HG03378 (cell line): ENCODE data around the gene GCN1.

Experiments used
- ATAC-seq: cut with Tn5 transposase; IDR thresholded peaks from one replicate; pipeline ENCODE4 v1.9.1; 2021; ENCODE audit warnings: mild to moderate bottlenecking, moderate library complexity; ENCODE audit not compliant: unreplicated experiment

The GCN1 gene

DNA sequence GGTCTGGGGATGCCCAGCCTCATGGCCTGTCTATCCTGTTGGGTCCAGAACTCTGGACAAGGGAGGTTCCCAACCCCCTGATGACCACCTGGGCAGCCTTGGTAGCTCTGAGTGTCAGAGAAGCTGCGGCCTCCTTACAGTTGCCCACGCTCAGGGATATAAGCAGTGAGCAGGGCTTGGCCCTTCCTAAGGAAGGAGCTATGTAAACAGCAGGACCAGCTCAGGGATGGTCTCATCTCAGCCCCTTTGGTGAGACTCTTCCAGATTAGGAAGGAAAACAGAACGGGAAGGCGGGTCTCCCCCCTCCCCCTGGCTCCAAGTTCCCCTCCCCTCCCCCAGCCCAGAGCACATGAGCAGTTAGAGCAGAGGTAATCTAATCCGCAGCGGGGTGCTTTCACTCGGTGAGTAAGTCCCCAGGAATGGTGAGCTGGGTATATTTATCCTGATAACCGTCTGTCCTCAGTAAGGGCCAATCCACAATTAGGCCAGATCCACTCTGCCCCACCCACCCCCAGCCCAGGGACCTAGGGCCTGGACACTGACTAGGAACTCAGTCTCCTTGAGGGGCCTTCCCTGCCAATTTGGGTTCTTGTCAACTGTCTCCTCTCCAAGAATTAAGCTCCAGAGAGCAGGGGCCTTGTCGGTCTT is 35.9 kb upstream of the GCN1 start:
- no peak for ATAC-seq

DNA sequence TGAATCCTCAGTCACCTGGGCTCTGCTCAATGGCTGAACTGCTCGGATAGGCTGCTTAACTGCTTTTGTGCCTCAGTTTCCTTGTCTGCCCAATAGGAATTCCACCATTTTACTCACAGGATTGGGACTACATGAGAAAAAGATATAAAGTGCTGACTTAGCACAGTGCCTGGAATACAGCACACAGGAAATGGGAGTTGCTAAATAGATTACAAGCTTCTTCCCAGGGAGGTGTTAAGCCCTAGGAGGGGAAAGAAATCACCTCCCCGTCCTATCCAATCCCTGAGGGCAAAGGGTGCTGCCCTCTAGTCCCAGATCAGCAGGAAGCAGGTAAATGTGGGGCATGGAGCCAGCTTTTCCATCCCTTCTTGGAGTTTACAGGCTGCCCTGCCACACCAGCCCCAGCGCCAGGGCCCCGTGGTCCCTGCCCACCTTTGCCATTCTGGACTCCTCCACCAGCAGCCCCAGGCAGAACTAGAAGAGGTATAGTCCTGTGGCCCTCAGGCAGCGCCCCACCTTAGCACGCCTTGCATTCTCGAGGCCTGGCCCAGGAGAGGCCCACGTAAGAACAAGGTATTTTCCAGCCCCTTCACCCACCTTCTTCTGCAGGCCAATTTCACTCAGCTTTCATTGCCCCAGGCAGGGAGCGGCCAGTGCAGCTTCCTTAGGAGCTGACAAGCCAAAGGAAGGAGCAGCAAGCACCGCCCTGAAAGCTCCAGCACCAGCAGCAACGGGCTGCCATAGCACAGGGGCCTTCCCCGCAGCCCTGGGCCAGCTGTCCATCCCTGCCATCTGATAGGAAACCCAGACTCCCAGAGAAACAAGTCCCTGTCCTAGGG is 35.2 kb upstream of the GCN1 start:
- no peak for ATAC-seq

DNA sequence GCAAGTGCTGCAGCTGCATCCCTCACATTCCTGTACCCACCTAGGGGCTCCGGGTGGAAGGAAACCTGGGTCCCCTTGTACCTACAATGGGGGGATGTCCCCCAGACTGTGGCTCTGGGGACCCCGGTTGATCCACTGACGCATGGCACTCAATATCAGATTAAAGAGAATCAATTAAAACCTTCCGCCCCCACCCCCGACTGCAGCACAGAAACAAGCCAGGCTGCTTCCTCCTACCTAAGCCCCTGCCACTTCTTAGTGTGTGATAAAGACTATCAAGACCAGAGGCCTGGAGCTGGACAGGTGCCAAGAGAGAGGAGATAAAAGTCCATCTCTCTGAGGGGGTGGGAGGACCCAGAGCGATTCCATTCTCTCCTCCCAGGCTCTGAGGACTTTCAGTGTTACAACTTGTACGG is 34.6 kb upstream of the GCN1 start:
- no peak for ATAC-seq

DNA sequence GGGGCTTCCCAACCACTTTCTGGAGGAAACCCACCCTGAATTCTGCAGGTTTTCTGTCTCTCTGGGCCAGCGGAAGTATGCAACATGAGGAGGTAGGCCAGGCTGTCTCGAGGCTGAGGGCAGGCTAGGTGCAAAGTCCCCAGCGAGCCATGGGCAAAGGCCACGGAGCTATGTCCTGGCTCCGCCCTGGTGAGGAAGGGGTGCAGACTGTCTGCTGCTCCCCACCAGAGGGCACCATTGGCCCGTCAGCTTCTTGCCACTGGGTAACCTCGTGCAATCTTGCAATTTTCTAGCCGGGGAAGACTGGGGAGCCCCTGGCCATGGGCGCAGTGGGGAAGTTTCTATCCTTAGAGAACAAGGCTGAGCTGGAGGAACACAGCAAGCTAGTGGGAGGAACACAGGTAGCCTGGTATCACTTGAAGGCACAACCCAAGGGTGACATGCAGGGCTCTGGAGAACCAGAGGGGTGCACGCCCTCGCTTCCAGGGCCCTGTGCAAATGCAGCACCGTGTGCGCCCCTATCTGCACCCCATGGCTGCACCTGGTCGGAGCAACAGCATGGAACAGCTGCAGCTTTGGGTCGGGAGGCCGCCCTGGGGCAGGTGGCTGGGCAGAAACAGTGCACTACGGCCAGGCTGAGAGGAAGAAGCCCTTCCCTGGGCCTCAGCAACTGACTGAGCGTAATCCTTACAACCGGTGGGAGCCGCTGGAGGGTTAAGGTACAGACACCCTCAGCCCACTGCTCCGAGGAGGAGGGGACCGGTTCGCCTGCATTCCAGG is 34.0 kb upstream of the GCN1 start:
- peak; percentile 65 for ATAC-seq

DNA sequence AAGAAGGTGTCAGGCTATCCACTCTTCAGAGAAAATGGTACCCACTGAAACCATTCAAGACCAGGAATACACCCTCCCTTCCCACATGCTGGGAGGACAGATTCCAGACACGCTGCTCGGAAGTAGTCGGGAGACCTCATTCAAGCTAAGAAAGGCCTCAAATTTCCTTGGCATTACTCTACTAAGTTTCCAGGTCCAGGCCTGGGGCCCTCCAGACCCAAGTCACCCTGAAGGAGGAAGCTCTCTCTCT is 33.5 kb upstream of the GCN1 start:
- ATAC-seq = no peak

DNA sequence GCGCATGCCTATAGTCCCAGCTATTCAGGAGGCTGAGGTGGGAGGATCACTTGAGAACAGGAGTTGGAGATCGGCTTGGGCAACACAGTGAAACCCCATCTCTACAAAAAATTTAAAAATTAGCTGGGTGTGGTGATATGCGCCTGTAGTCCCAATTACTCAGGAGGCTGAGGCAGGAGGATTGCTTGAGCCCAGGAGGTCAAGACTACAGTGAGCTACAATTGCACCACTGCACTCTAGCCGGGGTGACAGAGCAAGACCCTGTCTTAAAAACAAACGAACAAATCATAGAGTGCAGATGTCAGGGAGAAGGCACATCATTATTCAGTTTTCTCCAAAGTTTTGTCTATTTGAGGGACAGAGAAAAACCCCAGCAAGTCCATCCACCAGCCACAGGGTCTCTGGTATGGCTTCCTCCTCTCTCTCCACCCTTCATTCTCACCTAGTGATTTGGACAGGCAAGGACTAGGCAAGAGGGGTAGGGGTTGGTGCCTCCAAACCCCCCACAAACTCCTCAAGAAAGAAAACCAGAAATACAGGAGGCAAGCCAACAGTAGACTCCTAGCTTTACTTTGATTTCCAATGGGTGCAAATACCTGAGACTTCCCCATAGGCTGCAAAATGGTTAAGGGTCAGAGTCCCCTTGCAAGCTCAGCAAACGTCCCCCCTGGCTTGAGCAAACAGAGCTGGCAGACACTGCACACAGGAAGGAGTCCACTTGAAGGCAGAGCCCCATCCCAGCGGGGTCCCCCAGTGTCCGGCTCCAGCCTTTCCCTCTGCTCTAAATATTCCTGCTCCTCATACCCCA is 32.9 kb upstream of the GCN1 start:
- ATAC-seq = no peak

DNA sequence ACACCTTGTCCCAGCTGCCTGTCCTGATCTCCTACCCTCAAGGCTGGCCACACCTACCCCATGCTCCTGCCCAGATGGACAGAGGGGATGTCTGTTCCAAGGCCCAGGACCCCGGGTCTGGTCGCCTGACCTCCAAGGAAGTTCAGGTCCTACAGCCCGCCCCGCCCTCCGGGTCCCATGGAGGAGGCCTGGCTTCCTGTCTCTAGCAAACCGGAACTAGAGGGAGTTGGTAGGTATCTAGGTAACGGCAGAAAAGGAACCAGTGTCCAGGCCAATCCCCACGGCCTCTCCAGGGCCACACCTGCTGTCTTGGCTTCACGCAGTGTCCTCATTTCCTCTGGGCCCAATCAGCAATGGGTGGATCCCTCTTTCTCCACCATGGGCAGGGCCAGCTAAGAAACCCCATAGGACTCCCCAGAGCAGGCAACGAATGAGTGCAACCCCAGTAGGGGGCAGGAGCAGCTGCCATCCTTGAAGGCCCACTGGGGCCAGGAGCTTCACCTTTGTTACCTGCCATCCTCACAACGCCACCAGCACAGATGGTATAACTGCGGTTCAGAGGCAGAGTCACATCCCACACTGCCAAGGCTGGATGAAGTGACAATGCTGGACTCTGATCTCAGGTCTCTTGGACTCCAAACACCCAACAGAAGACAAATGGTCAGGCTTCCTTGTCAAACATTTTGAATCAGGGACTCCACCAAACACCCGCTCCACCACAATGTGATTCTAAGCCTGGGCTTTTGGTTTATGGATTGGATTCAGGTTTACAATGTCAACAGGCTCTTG is 31.5 kb upstream of the GCN1 start:
- ATAC-seq = no peak

DNA sequence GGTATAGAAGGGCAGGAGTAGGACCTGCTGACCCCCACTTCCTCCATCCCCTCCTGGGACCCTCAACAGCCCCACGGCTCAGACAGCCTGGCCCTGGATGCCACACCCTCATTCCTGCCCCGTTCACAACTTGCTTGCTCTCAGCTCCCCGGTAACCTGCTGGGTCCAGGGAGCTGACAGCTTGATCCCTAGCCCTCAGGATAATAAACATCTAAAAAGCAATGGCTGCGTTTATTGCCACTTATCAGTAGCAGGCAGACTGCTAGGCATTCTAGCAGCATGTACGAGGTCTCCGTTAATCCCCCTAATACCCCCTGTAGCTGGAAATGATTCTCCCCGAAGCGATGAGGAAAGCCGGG is 30.7 kb upstream of the GCN1 start:
- ATAC-seq = no peak

DNA sequence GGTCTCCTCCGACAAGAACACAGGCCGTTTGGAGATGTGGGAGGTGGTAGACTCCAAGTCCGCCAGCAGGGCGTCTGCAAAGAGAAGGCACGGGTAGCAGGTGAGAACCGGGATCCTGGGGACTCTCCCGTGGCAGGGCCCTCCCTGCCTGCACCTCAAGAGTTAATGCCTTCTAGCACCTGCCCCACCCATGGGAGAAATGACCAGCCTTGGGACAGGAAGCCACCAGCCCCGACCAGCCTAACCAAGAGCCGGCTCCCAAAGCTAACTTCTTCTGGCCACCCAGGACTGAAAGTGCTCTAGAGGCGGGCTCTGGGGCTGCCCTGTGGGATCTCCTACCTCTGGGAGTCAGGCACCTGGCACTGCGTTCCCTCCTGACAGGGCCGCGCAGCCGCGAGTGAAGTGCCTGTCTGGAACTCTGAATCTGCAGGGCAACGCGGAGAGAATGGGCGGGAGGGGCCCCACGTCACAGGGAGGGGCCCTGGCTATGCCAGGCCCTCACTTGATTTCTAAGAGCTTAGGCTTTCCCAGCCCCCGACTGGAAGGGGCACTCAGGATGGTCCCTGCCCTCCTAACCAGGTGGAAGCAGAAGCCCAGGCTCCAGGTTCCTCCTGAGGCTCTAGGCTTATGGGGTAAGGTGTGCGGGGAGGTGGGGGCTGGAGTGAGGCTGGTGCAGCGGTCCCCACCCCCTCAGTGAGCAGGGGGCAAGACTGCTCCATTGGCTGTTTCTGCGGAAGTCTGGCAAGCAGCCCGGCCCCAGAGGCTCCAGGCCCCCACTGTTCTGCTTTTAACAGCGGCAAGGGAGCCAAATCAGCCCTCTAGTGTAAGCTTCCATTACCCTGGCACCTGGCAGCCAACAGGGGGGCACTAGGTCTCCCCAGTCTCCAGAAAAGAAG is 30.0 kb upstream of the GCN1 start:
- ATAC-seq = no peak

DNA sequence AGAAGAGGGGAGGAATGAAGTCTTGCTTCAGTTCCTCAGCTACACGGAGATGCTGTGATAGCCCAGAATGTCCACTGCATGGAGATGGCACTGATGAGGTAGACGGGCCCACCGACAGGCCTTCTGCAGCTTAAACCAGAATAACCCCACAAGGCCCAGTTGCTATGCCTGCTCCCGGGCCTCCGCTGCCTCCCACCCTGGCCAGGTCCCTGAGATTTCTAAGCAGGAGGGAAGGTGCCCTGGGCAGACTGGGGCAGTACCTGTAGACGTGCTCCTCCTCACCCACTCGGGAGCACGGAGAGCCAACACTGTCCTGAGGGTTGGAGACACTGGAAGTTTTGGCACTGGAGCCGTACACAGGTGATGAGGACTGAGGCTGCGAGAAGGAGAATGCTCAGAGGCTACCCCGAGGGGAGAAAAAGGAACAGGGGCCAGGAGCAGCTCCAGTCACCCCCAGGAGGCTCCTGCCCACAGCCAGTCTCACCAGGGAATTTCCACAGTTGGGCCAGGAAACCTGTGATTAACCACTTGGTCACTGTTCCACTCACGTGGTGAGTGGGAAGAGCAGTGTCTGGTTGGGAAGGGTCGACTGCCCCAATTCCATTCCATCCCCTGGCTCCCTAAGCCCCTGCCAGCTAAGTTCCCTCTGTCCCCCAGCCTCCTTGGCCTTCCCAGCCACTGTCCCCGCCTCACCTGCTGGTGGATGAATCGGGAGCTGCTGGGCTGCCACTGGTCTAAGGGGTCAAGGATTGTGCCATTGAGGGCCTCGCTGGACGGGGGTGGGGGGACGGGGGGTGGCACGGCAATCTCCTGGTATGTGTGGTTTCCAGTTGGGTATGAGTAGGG is 29.2 kb upstream of the GCN1 start:
- no peak for ATAC-seq

DNA sequence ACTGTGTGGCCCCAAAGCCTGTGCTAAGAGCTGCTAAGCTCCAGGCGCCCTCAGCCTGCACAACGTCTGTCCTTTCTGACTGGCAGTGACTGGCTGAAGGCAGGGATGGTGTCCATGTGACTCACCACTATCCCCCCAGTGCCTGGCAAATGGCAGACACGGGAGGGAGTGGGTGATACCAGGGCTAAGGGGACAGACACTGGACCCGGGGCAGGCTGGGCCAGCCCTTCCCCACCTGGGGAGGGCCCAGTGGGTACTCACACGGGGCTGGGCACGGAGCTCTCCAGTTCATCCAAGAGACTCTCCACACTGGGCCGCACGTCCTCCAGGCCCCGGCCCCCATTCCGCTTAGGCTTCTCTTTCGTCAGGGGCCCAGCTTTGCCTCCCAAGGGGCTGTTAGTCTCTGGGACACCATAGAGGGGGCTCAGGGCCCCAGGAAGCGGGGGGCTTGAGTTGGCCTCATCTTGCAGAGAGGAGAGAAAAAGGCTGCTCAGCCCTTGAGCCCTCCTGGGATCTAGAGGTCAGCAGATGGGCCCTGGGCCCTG is 27.8 kb upstream of the GCN1 start:
- ATAC-seq = no peak

DNA sequence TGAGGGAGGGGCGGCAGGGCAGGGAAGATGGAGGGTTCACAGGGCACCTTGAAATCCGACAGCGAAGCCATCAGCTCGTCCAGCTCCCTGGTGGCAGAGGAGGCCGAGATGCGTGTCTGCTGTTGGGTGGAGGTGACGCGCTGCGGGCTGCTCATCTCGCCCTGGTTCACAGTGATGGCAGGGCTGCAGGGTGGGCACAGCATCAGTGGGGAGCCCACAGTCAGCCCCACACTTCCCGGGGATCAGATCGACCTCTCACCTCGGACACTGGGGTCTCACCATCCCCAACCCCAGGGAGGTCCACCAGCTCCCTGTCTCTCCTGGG is 27.0 kb upstream of the GCN1 start:
- no peak for ATAC-seq

DNA sequence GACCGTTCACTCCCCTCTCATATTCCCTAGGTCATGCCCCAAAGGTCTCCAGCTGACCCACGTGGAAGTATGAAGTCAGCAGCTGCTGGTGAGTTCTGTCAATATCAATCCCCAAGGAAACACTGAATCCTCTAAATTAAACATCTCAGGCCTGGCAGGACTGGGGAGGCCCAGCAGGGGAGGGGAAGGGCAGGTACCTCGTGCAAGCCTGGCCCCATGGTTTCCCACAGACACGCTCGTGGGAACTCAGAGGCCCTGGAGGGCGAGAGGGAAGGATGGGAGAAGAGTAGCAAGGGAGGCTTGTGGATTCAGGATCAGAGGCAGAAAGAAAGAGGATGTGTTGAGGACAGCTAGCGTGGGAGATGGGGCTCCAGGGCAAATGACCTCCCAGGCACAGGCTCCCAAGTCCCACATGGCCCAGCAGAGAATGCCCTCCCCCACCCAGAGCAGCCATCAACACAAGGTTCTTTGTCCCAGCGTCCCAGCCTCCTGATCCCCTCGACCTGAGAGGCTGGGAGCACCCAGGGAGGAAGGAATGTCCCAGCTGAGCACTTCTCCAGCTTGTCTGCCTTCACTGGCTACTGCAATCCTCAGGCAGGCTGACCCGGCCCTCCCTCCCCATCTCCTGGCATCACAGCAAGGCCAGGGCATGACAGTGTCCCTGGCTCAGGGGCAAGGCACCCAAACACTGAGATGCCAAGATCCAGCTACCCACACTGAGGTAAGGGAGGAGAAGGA is 26.5 kb upstream of the GCN1 start:
- ATAC-seq = no peak

DNA sequence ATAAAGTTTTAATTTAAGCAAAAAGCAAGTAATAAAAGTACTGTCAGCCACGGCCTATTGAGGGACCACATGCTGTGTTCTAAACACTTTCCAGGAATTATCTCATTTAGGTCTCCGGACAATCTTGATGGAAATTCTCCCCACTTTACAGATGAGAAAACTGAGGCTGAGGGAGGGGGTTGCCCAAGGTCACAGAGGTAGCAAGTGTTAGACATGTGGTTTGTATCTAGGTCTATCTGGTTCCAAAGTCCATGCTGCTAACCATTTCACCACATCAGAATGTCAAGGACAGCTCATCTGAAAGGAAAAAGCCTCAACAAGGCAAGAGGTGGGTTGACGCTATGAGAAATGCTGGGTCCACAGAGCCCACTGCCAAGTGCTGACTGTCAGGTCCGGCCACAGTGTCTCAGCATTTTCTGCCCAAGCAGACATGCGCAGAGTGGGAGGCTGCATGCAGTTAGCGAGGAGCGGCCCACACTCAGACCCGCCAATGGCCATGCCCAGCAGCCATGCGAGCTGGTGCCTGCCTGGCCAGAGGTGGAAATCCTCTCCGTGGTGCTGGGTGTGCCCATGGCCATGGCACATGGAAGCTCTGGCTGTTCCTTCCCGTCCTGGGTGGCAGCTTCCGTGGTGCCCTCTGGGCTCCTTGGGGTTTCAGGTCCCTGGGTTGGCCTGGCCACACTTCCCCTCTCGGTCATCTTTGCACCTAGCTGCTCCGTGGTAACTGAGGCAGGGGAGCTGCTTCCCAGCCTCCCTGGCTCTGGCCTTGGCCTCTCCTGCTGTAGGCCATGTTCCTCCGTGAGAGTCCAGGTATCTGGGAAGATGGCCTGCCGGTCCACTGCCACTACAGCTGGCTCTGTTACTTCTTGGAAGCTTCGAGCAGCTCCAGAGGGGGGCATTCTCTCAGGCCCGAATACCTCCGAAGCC is 24.4 kb upstream of the GCN1 start:
- ATAC-seq = no peak

DNA sequence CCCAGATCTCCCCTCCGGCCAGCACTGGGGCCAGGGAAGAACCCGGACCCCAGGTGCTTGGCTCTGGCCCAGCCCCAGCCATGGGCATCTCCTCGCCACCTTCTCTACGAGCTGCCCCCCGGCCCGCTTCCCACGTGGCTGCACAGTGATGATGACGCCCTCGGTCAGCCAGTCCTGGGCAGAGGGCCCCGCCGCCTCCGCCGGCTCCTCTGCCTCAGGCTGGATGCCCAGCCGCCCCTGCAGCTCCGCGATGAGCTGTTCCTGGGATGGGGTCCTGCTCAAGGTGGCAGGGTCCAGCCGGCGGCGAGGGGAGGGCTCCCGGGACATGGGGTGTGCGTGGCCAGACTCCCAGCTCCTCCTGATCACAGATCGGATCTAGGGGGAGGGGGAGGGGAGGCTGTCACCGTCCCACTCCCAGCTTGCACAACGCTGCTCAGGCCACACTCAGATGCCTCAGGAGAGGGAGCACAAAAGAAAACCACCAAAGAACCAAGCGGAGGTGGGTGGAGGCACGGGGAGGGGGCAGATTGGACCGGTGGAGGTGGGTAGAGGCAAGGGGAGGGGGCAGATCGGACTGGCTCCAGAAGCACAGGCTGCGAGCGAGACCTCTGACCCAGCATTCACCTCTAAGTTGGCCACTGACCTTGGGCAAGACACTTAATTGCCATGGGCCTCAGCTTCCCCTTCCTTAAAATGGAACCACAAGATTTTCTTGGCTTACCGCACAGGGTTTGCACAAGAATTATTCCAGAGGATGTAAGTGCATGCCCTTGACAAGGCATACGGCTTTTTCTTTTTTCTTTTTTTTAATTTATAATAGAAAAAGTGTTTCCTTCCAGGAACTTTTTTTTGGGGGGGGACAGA is 22.5 kb upstream of the GCN1 start:
- ATAC-seq = no peak
